ENCODE measurements around the gene ISLR.

ISLR gene

GRCh38 chr15:74168711-74169126 lies 4.8 kb upstream of the ISLR start:
- H3K4me1 ChIP-seq (ENCODE audit: insufficient read depth, insufficient read length) = peaks cover 13% of the 10 kb centered on the region
- no peaks in the 10 kb centered on the region for H3K9me3 ChIP-seq (ENCODE audit: insufficient read depth, low read length)

GRCh38 chr15:74170071-74170844 lies 3.3 kb upstream of the ISLR start:
- H3K4me3 ChIP-seq (ENCODE audit: insufficient read length, low read depth) = no peak overlapping the region
- peaks cover 17% of the 10 kb centered on the region for H3K4me1 ChIP-seq (ENCODE audit: insufficient read depth, insufficient read length)
- DNase-seq (ENCODE audit: low read depth, low spot score) = no peak
- no peaks in the 10 kb centered on the region for H3K36me3 ChIP-seq (ENCODE audit: insufficient read depth, insufficient read length, low read length)
- TF ChIP-seq ZNF274 (IDR thresholded peaks at IDR 0.05; ENCODE audit: low read depth, low read length) = no peak
- TF ChIP-seq YY1 (IDR thresholded peaks at IDR 0.05; ENCODE audit: insufficient read depth, insufficient read length) = no peak
- no peak for TF ChIP-seq SUZ12 (IDR thresholded peaks at IDR 0.05; ENCODE audit: extremely low read depth, insufficient read depth, insufficient read length)
- H3K27me3 ChIP-seq (ENCODE audit: insufficient read depth, insufficient read length) = peaks cover 8% of the 10 kb centered on the region
- H3K9me3 ChIP-seq (ENCODE audit: insufficient read depth, low read length) = no peaks in the 10 kb centered on the region
- peak overlapping the region; percentile 8 for H3K9ac ChIP-seq (ENCODE audit: insufficient read length, low read depth)

More at GRCh38 chr15:74168711-74169126, 4.8 kb upstream of the ISLR start:
- no peaks in the 10 kb centered on the region for H3K36me3 ChIP-seq (ENCODE audit: insufficient read depth, insufficient read length, low read length)
- no peak overlapping the region for H3K4me3 ChIP-seq (ENCODE audit: insufficient read length, low read depth)
- no peak overlapping the region for H3K9ac ChIP-seq (ENCODE audit: insufficient read length, low read depth)
- H3K27me3 ChIP-seq (ENCODE audit: insufficient read depth, insufficient read length) = peaks cover 8% of the 10 kb centered on the region
- no peak for DNase-seq (ENCODE audit: low read depth, low spot score)
- TF ChIP-seq YY1 (IDR thresholded peaks at IDR 0.05; ENCODE audit: insufficient read depth, insufficient read length) (no peak), ZNF274 (IDR thresholded peaks at IDR 0.05; ENCODE audit: low read depth, low read length) (no peak), SUZ12 (IDR thresholded peaks at IDR 0.05; ENCODE audit: extremely low read depth, insufficient read depth, insufficient read length) (no peak)

DNA sequence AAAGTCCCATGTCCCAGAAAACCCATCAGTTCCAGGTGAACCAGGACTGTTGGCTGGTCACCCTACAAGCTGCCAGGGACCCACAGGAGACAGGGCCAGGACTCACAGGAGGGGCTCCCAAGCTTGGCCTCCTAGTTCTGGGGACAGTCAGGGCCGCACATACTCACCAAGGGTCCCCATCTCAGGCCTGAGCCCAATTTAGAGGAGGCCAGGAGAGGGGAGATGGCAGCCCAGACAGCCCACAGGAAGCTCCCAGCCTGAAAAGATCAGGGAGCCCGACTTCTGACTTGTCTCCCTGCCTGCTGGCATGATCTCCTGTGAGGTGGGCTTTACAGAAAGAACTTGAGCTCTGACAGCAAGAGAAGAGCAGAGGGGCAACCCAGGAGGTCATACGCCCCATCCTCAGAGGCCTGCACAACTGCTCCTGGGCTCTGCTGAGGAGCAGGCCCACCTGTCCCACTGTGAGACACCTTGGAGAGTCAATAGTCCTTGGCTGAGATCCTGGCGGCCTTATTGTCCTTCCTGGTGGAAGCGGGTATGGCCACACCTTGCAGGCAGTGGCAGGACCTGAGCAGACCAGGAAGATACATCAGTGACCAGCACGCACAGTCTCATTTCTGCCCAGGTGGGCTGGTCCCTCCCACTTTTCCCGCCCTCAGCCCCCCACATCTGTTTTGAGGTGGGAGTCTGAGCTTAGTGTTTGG lies 2.5 kb upstream of the ISLR start:
- Histone ChIP-seq H3K4me1 (ENCODE audit: insufficient read depth, insufficient read length) (peaks cover 23% of the 10 kb centered on the region), H3K27me3 (ENCODE audit: insufficient read depth, insufficient read length) (peaks cover 8% of the 10 kb centered on the region), H3K9me3 (ENCODE audit: insufficient read depth, low read length) (no peaks in the 10 kb centered on the region), H3K36me3 (ENCODE audit: insufficient read depth, insufficient read length, low read length) (no peaks in the 10 kb centered on the region), H3K9ac (ENCODE audit: insufficient read length, low read depth) (peak overlapping the region; percentile 8), H3K4me3 (ENCODE audit: insufficient read length, low read depth) (no peak overlapping the region)
- DNase-seq (ENCODE audit: low read depth, low spot score) = no peak
- TF ChIP-seq ZNF274 (IDR thresholded peaks at IDR 0.05; ENCODE audit: low read depth, low read length) (no peak), YY1 (IDR thresholded peaks at IDR 0.05; ENCODE audit: insufficient read depth, insufficient read length) (no peak), SUZ12 (IDR thresholded peaks at IDR 0.05; ENCODE audit: extremely low read depth, insufficient read depth, insufficient read length) (no peak)

DNA sequence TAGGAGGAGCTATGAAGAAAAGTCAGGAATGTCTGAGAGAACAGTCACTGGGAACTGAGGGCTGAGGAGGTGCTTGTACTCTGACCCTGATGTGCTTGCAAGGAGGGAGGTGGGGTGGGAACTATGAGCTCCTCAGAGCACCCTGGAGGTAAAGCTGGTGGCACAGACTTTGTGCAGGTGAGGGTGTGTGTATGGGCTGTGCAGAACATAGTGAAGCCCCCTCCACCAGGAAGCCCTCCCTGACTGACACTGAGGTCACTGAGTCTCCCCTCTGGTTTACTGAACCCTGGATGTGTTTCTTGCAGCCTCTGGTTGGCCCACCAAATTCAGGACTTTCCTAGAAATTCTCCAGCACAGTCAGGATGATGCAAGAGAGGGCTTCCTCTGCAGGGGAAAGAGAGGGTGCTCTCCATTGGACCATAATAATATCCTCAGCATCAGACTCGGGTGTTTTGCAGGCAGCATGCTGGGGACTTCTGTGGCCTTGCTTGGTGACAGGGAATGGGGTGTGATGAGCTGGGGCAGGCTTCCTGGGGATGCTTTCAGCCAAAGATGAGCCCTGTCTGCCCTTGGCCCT lies 1.5 kb upstream of the ISLR start:
- DNase-seq (ENCODE audit: low read depth, low spot score) = no peak
- TF ChIP-seq ZNF274 (IDR thresholded peaks at IDR 0.05; ENCODE audit: low read depth, low read length) (no peak), SUZ12 (IDR thresholded peaks at IDR 0.05; ENCODE audit: extremely low read depth, insufficient read depth, insufficient read length) (no peak), YY1 (IDR thresholded peaks at IDR 0.05; ENCODE audit: insufficient read depth, insufficient read length) (no peak)
- peaks cover 8% of the 10 kb centered on the region for H3K27me3 ChIP-seq (ENCODE audit: insufficient read depth, insufficient read length)
- no peak overlapping the region for H3K9ac ChIP-seq (ENCODE audit: insufficient read length, low read depth)
- no peaks in the 10 kb centered on the region for H3K36me3 ChIP-seq (ENCODE audit: insufficient read depth, insufficient read length, low read length)
- no peaks in the 10 kb centered on the region for H3K9me3 ChIP-seq (ENCODE audit: insufficient read depth, low read length)
- H3K4me1 ChIP-seq (ENCODE audit: insufficient read depth, insufficient read length) = peaks cover 30% of the 10 kb centered on the region
- no peak overlapping the region for H3K4me3 ChIP-seq (ENCODE audit: insufficient read length, low read depth)

GRCh38 chr15:74172701-74173379 lies 670 bp upstream of the ISLR start:
- Histone ChIP-seq H3K36me3 (ENCODE audit: insufficient read depth, insufficient read length, low read length) (no peaks in the 10 kb centered on the region), H3K4me3 (ENCODE audit: insufficient read length, low read depth) (no peak overlapping the region), H3K4me1 (ENCODE audit: insufficient read depth, insufficient read length) (peaks cover 35% of the 10 kb centered on the region), H3K9me3 (ENCODE audit: insufficient read depth, low read length) (no peaks in the 10 kb centered on the region), H3K27me3 (ENCODE audit: insufficient read depth, insufficient read length) (peaks cover 5% of the 10 kb centered on the region), H3K9ac (ENCODE audit: insufficient read length, low read depth) (peak overlapping the region; percentile 1)
- no peak for TF ChIP-seq YY1 (IDR thresholded peaks at IDR 0.05; ENCODE audit: insufficient read depth, insufficient read length)
- TF ChIP-seq SUZ12 (IDR thresholded peaks at IDR 0.05; ENCODE audit: extremely low read depth, insufficient read depth, insufficient read length) = no peak
- TF ChIP-seq ZNF274 (IDR thresholded peaks at IDR 0.05; ENCODE audit: low read depth, low read length) = no peak
- no peak for DNase-seq (ENCODE audit: low read depth, low spot score)

GRCh38 chr15:74174219-74174957 lies 878 bp downstream of the ISLR start:
- no peaks in the 10 kb centered on the region for H3K9me3 ChIP-seq (ENCODE audit: insufficient read depth, low read length)
- H3K36me3 ChIP-seq (ENCODE audit: insufficient read depth, insufficient read length, low read length) = no peaks in the 10 kb centered on the region
- peaks cover 39% of the 10 kb centered on the region for H3K4me1 ChIP-seq (ENCODE audit: insufficient read depth, insufficient read length)
- no peak overlapping the region for H3K4me3 ChIP-seq (ENCODE audit: insufficient read length, low read depth)
- TF ChIP-seq YY1 (IDR thresholded peaks at IDR 0.05; ENCODE audit: insufficient read depth, insufficient read length) = no peak
- no peak for TF ChIP-seq ZNF274 (IDR thresholded peaks at IDR 0.05; ENCODE audit: low read depth, low read length)
- no peak for TF ChIP-seq SUZ12 (IDR thresholded peaks at IDR 0.05; ENCODE audit: extremely low read depth, insufficient read depth, insufficient read length)
- peaks cover 4% of the 10 kb centered on the region for H3K27me3 ChIP-seq (ENCODE audit: insufficient read depth, insufficient read length)
- DNase-seq (ENCODE audit: low read depth, low spot score) = no peak
- no peak overlapping the region for H3K9ac ChIP-seq (ENCODE audit: insufficient read length, low read depth)
